GM20000 (cell line): ENCODE data around the gene SMARCD1.

Experiments used
- DNase-seq: peaks from one replicate; pipeline ENCODE4 v3.0.0; 2012; ENCODE audit warnings: low spot score
- TF ChIP-seq, protein P1 (sequence below): IDR thresholded peaks from 2 replicates; pipeline ENCODE4 v1.5.1; 2012; ENCODE audit warnings: mild to moderate bottlenecking, control low read depth; ENCODE audit errors: extremely low read depth, missing control alignments

SMARCD1 gene

DNA sequence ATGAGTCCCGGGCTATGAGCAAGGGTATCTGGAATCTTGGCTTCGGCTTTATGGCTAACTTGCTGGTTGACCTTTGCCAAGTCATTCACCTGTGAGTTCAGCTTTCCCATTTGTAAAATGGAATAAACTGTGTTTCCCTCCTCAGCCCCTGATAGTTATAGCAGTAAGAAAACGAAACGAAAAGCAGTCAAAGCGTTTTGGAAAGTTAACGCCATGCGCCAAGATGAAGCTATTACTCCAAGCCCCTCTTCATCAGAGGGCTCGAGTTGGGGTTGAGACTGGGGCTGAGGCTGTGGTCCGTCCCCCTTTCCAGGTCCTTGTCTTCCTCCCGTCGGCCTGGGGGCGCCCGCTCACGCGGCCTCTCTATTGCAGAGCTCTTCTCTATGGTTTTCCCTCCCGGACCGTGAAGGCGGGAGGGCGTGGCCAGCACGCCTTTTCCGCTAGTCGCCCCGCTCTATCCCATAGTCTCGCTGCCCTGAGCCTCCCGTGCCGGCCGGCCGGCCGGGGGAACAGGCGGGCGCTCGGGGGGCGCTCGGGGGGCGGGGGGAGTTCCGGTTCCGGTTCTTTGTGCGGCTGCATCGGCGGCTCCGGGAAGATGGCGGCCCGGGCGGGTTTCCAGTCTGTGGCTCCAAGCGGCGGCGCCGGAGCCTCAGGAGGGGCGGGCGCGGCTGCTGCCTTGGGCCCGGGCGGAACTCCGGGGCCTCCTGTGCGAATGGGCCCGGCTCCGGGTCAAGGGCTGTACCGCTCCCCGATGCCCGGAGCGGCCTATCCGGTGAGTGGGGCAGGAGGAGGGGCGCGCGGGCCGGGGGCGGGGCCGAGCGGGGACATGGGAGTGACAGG, at the start of gene SMARCD1:
Gene SMARCD1, plus strand, starts transcription at position 568 of the 840 bp plus-strand sequence. Its CDS starts 28 bp downstream, at position 596.
- peak; percentile 96 for DNase-seq
- TF ChIP-seq, protein P1, sequence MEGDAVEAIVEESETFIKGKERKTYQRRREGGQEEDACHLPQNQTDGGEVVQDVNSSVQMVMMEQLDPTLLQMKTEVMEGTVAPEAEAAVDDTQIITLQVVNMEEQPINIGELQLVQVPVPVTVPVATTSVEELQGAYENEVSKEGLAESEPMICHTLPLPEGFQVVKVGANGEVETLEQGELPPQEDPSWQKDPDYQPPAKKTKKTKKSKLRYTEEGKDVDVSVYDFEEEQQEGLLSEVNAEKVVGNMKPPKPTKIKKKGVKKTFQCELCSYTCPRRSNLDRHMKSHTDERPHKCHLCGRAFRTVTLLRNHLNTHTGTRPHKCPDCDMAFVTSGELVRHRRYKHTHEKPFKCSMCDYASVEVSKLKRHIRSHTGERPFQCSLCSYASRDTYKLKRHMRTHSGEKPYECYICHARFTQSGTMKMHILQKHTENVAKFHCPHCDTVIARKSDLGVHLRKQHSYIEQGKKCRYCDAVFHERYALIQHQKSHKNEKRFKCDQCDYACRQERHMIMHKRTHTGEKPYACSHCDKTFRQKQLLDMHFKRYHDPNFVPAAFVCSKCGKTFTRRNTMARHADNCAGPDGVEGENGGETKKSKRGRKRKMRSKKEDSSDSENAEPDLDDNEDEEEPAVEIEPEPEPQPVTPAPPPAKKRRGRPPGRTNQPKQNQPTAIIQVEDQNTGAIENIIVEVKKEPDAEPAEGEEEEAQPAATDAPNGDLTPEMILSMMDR = peak; percentile 54

- TF ChIP-seq, protein P1 = no peak
- DNase-seq = no peak
Observed at GRCh38 chr12:50038336-50038735, 46.8 kb upstream of the SMARCD1 start.

DNA sequence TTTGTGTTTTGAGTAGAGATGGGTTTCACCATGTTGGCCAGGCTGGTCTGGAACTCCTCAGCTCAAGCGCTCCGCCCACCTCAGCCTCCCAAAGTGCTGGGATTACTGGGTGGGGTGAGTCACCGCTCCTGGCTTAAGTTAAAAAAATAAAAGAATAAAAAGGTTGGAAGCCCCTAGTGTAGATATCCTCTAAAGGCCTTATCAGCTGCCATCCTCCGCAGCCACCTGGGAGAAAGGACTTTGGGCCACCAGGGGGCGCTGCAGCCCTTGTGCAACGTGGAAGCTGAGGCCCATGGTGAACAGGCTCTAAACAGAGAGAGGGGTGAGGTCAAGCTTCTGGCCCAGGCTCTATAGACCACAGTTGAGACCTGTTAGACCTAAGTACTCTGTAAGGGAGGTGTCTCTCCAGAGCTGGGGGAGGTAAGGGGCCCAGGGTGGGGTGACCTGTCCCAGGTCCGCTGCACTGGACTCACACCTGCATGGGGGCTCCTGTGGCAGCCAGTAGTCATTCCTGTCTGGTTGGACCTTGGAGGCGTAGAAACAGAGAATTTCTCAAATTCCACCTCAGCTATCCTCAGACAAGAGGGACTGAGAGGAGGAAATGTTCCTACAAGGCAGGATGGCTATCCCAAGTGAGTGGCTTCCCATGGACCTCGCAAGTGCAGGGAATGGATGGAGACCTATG, 45.8 kb upstream of the SMARCD1 start:
- DNase-seq = peak; percentile 87
- TF ChIP-seq, protein P1 = peak; percentile 89

- DNase-seq = no peak
- TF ChIP-seq, protein P1 = no peak
Observed at GRCh38 chr12:50040657-50041056, 44.5 kb upstream of the SMARCD1 start.

GRCh38 chr12:50041062-50041860, 43.9 kb upstream of the SMARCD1 start:
- TF ChIP-seq, protein P1 = no peak
- no peak for DNase-seq

GRCh38 chr12:50041962-50042361, 43.2 kb upstream of the SMARCD1 start:
- TF ChIP-seq, protein P1 = no peak
- DNase-seq = no peak
